Neural cell (in vitro differentiated cells): ENCODE data around the gene TAL1. TPM values are rescaled to one million over a fixed set of nuclear protein-coding genes. Genes with fewer than 3 reads are reported as not detected.

ENCODE experiments used
- H2AFZ ChIP-seq: fragments of 200-600, 300-800 bp; sonication (generic), shearing (Covaris generic); 2 replicates; pipeline ENCODE4 v1.6.0; 2014; ENCODE audit warnings: low read depth, mild to moderate bottlenecking, antibody characterized with exemption, low read length, moderate library complexity
- H3F3A ChIP-seq: fragments of 200-600 bp; shearing (Covaris generic); 2 replicates; pipeline ENCODE4 v1.6.1; 2016; ENCODE audit warnings: mild to moderate bottlenecking, moderate library complexity, mixed read lengths, antibody characterized with exemption, low read length; ENCODE audit not compliant: insufficient read depth, poor library complexity, severe bottlenecking
- H3K27ac ChIP-seq: fragments of 200-600, 300-800 bp; sonication (generic), shearing (Covaris generic); 2 replicates; pipeline ENCODE4 v1.5.1; 2014; ENCODE audit warnings: mild to moderate bottlenecking, low read length, moderate library complexity
- H3K27me3 ChIP-seq: fragments of 300-800, 200-600 bp; sonication (generic), shearing (Covaris generic); 2 replicates; pipeline ENCODE4 v1.6.0; 2014; ENCODE audit warnings: mild to moderate bottlenecking, low read depth, low read length, moderate library complexity; ENCODE audit not compliant: insufficient read depth
- H3K36me3 ChIP-seq: fragments of 300-800, 200-600 bp; sonication (generic), shearing (Covaris generic); 2 replicates; pipeline ENCODE4 v1.5.1; 2014; ENCODE audit warnings: mild to moderate bottlenecking, antibody characterized with exemption, low read length, moderate library complexity; ENCODE audit not compliant: insufficient read depth
- H3K4me2 ChIP-seq: fragments of 300-800, 200-600 bp; sonication (generic), shearing (Covaris generic); 2 replicates; pipeline ENCODE4 v1.6.0; 2014; ENCODE audit warnings: mild to moderate bottlenecking, low read length
- H3K4me3 ChIP-seq: fragments of 300-800, 200-600 bp; sonication (generic), shearing (Covaris generic); 2 replicates; pipeline ENCODE4 v1.5.1; 2014; ENCODE audit warnings: mild to moderate bottlenecking, low read length, moderate library complexity
- H3K79me2 ChIP-seq: fragments of 200-600 bp; shearing (Covaris generic); replicated peaks from 2 replicates; pipeline ENCODE4 v1.6.0; 2014; ENCODE audit warnings: mild to moderate bottlenecking, low read length, moderate library complexity; ENCODE audit not compliant: insufficient read depth
- H3K9ac ChIP-seq: fragments of 300-800, 200-600 bp; sonication (generic), shearing (Covaris generic); 2 replicates; pipeline ENCODE4 v1.6.1; 2016; ENCODE audit warnings: mild to moderate bottlenecking, low read length, mixed read lengths
- H3K9me2 ChIP-seq: fragments of 200-600 bp; shearing (Covaris generic); 2 replicates; pipeline ENCODE4 v1.6.1; 2016; ENCODE audit warnings: mild to moderate bottlenecking, low read length, mixed read lengths; ENCODE audit not compliant: insufficient read depth
- H3K9me3 ChIP-seq: fragments of 200-600, 300-800 bp; sonication (generic), shearing (Covaris generic); 2 replicates; pipeline ENCODE4 v1.6.1; 2016; ENCODE audit warnings: mild to moderate bottlenecking, mixed run types, low read length, moderate library complexity, mixed read lengths
- H4K20me1 ChIP-seq: fragments of 200-600 bp; shearing (Covaris generic); 2 replicates; pipeline ENCODE4 v1.6.1; 2016; ENCODE audit warnings: mild to moderate bottlenecking, mixed run types; ENCODE audit not compliant: insufficient read depth
- CTCF ChIP-seq: fragments of 450-650 bp; IDR thresholded peaks from 2 replicates; pipeline ENCODE4 v1.5.1; 2014; ENCODE audit warnings: antibody characterized with exemption, mild to moderate bottlenecking, moderate library complexity; ENCODE audit not compliant: poor library complexity, severe bottlenecking
- EP300 ChIP-seq: fragments of 450-650 bp; conservative IDR thresholded peaks from 2 replicates; pipeline ENCODE4 v1.6.1; 2014; ENCODE audit warnings: antibody characterized with exemption, mild to moderate bottlenecking, moderate library complexity; ENCODE audit not compliant: poor library complexity, severe bottlenecking
- EZH2 ChIP-seq: fragments of 200-600, 300-800 bp; shearing (Covaris generic), sonication (generic); IDR thresholded peaks from 2 replicates; pipeline ENCODE4 v1.6.1; 2014; ENCODE audit warnings: antibody characterized with exemption, low read length, borderline replicate concordance, mild to moderate bottlenecking; ENCODE audit not compliant: insufficient read depth, poor library complexity, severe bottlenecking
- MXI1 ChIP-seq: fragments of 450-650 bp; conservative IDR thresholded peaks from 2 replicates; pipeline ENCODE4 v1.6.1; 2014; ENCODE audit warnings: antibody characterized with exemption, mild to moderate bottlenecking; ENCODE audit not compliant: poor library complexity, severe bottlenecking
- POLR2AphosphoS5 ChIP-seq: IDR thresholded peaks from 2 replicates; pipeline ENCODE4 v1.6.1; 2012
- RAD21 ChIP-seq: fragments of 450-650 bp; conservative IDR thresholded peaks from 2 replicates; pipeline ENCODE4 v1.6.1; 2014; ENCODE audit warnings: antibody characterized with exemption, mild to moderate bottlenecking, moderate library complexity
- REST ChIP-seq: IDR thresholded peaks from 2 replicates; pipeline ENCODE4 v1.6.1; 2012; ENCODE audit warnings: borderline replicate concordance
- SMC3 ChIP-seq: fragments of 450-650 bp; conservative IDR thresholded peaks from 2 replicates; pipeline ENCODE4 v1.6.1; 2014; ENCODE audit warnings: antibody characterized with exemption, mild to moderate bottlenecking, moderate library complexity; ENCODE audit not compliant: poor library complexity
- TAF1 ChIP-seq: IDR thresholded peaks from 2 replicates; pipeline ENCODE4 v1.6.1; 2012; ENCODE audit warnings: low read depth
- polyA plus RNA-seq: library from polyadenylated mRNA; depleted of rRNA; stranded (reverse); fragments of >200 nt; gene quantifications from 2 replicates; pipeline ENCODE4 v1.2.3, GENCODE V29; 2014

Gene TAL1
- polyA plus RNA-seq, 1 donor from 2014 or later: not detected

- no peak overlapping the region for H3K9ac ChIP-seq
- H3K4me2 ChIP-seq: no peak overlapping the region
- H3K27me3 ChIP-seq: no peaks in the 10 kb centered on the region
- TF ChIP-seq CTCF: no peak
- no peak for TF ChIP-seq RAD21
- no peak for TF ChIP-seq SMC3
- no peak for TF ChIP-seq EP300
- no peak for TF ChIP-seq MXI1
- TF ChIP-seq POLR2AphosphoS5: no peak
- TF ChIP-seq TAF1: no peak
- no peak for TF ChIP-seq EZH2
- no peak for TF ChIP-seq REST
- H3K36me3 ChIP-seq: no peaks in the 10 kb centered on the region
- H3K9me2 ChIP-seq: no peaks in the 10 kb centered on the region
- H3K27ac ChIP-seq: no peak overlapping the region
- no peaks in the 10 kb centered on the region for H4K20me1 ChIP-seq
- no peaks in the 10 kb centered on the region for H3K79me2 ChIP-seq
- H2AFZ ChIP-seq: no peak overlapping the region
- H3K4me3 ChIP-seq: no peak overlapping the region
- no peaks in the 10 kb centered on the region for H3F3A ChIP-seq
- no peaks in the 10 kb centered on the region for H3K9me3 ChIP-seq
These were observed 59.2 kb downstream of the TAL1 start for GRCh38 chr1:47172782-47173181.

Other genes starting within 250 kb of the TAL1 start
- gene CYP4X1, start 208.6 kb downstream of the TAL1 start, polyA plus RNA-seq: 20.7 and 22.8 TPM in 2 replicates
- 0.51 TPM in 1 of 2 replicates, not detected in the other for gene CYP4Z1, start 165.0 kb downstream of the TAL1 start, polyA plus RNA-seq
- gene CYP4A22, start 94.8 kb downstream of the TAL1 start, polyA plus RNA-seq: 0.32 TPM in 1 of 2 replicates, not detected in the other
- not detected in 2 replicates for gene PDZK1IP1, start 42.2 kb downstream of the TAL1 start, polyA plus RNA-seq
- gene STIL, start 81.9 kb upstream of the TAL1 start, polyA plus RNA-seq: 0.53 and 1.5 TPM in 2 replicates
- 99.9 and 117 TPM in 2 replicates for gene CMPK1, start 101.6 kb upstream of the TAL1 start, polyA plus RNA-seq
- 0.18 TPM in 1 of 2 replicates, not detected in the other for gene FOXE3, start 184.1 kb upstream of the TAL1 start, polyA plus RNA-seq
- gene FOXD2, start 205.8 kb upstream of the TAL1 start, polyA plus RNA-seq: 0.06 TPM in 1 of 2 replicates, not detected in the other